Breast epithelium (tissue), 3 donors: ENCODE data around the gene A1BG.
A peak's percentile ranks its signal among the peaks of the same experiment; 100 is the strongest.

Experiments
- CTCF ChIP-seq, 3 donors: fragments of 450-650 bp; IDR thresholded peaks; one replicate each; pipeline ENCODE4 v1.5.1; 2016 to 2017; ENCODE audit warnings: antibody characterized with exemption in 3 of 3, mild to moderate bottlenecking in 3 of 3, moderate library complexity in 3 of 3
- POLR2A ChIP-seq: fragments of 450-650 bp; IDR thresholded peaks from one replicate; pipeline ENCODE4 v1.6.1; 2016; ENCODE audit warnings: antibody characterized with exemption, mild to moderate bottlenecking, moderate library complexity
- POLR2AphosphoS5 ChIP-seq, 3 donors: sonication (generic); formaldehyde crosslinking; IDR thresholded peaks; one replicate each; pipeline ENCODE4 v1.6.1; 2017; ENCODE audit warnings: antibody characterized with exemption in 3 of 3

GRCh38 chr19:58305065-58305931, 48.0 kb downstream of the A1BG start, which contains the start of gene ERVK3-1:
- TF ChIP-seq CTCF (IDR thresholded peaks at IDR 0.05) (peak; percentile 43 to 64 (median 62)), POLR2A (peak; percentile 76), POLR2AphosphoS5 (IDR thresholded peaks at IDR 0.05) (peak; percentile 95 to 99 (median 97))
